ENCODE results near the gene ALDH8A1. TPM values are rescaled to one million over a fixed set of nuclear protein-coding genes. Genes with fewer than 3 reads are reported as not detected.

ALDH8A1 gene
- total and polyA plus RNA-seq, 10 of the 15 experiments (the other 5 are each of a cell fraction or from before 2014, with no cell fraction given), result 0.13 to 1.8 (median 0.62) TPM; not detected in 3

GRCh38 chr6:134962421-134962820 lies 12.5 kb upstream of the ALDH8A1 start (continued):
- TF ChIP-seq CHD1 (IDR thresholded peaks at IDR 0.05; ENCODE audit: low read depth, low read length), result no peak
- no peak for TF ChIP-seq ATF2 (IDR thresholded peaks at IDR 0.05; ENCODE audit: low read length)
- TF ChIP-seq ZNF217 (IDR thresholded peaks at IDR 0.05), result no peak

- Histone ChIP-seq H3K79me2 (ENCODE audit: control insufficient read depth, insufficient read depth, low read length) (no peaks in the 10 kb centered on the region), H3K4me1 (ENCODE audit: control insufficient read depth, insufficient read depth, low read length) (no peaks in the 10 kb centered on the region), H3K9me3 (replicated peaks; ENCODE audit: control insufficient read depth, insufficient read depth, low read length) (no peaks in the 10 kb centered on the region), H3K27ac (ENCODE audit: control insufficient read depth, insufficient read depth) (no peak overlapping the region), H3K36me3 (ENCODE audit: control insufficient read depth in 2 of 2, insufficient read depth in 2 of 2, low read length in 1 of 2) (peaks cover 0 to 7% of the 10 kb centered on the region in 2 experiments; a peak in 1 of 4 replicates), H4K20me1 (ENCODE audit: control insufficient read depth, insufficient read depth) (no peaks in the 10 kb centered on the region), H3K9ac (ENCODE audit: control insufficient read depth, insufficient read depth, low read length) (no peak overlapping the region), H2AFZ (ENCODE audit: control insufficient read depth, low read depth, low read length) (no peak overlapping the region), H3K27me3 (replicated peaks in 1 of 2; ENCODE audit: control insufficient read depth in 2 of 2, insufficient read depth in 2 of 2, low read length in 1 of 2) (no peaks in the 10 kb centered on the region), H3K4me3 (no peak overlapping the region), H3K4me2 (ENCODE audit: control insufficient read depth, insufficient read depth) (no peak overlapping the region)
- in situ Hi-C loops (cut with MboI) (no loop called here), intact Hi-C loops (cut with micrococcal nuclease; ENCODE audit: unreplicated experiment) (no loop called here)
- BruUV-seq (replicated peaks), result no TSS peak
- 88% methylated on average over 3 of the region's 3 CpGs for WGBS (ENCODE audit: insufficient coverage, insufficient replicate concordance, low lambda C conversion rate, missing lambda C conversion rate)
- FAIRE-seq, result no peak
- SMC1A ChIA-PET (ENCODE audit: uncharacterized antibody, unreplicated experiment), result interaction anchor here (1.5 kb wide), 1 partner anchor 21 kb away, joined by 4 read pairs; no protein-coding TSS in a partner anchor
- RAD21 ChIA-PET (ENCODE audit: unreplicated experiment), result no interaction called here
- no peak for DNase-seq (ENCODE audit: low read depth, low spot score)
- POLR2A ChIA-PET, result no interaction called here
- CTCF ChIA-PET, result interaction anchor here (1.0 kb wide), 1 partner anchor 320 kb away, joined by 3 read pairs; no protein-coding TSS in a partner anchor
- ATAC-seq, result no peak
- TF ChIP-seq NBN (IDR thresholded peaks at IDR 0.05) (no peak), ZNF207 (IDR thresholded peaks at IDR 0.05; ENCODE audit: borderline replicate concordance) (no peak), BACH1 (IDR thresholded peaks at IDR 0.05; ENCODE audit: borderline replicate concordance) (no peak), NR2F1 (conservative IDR thresholded peaks at IDR 0.05) (no peak), E2F4 (IDR thresholded peaks at IDR 0.05; ENCODE audit: low read depth, low read length) (no peak), HCFC1 (IDR thresholded peaks at IDR 0.05; ENCODE audit: low read length) (no peak), NFIC (IDR thresholded peaks at IDR 0.05; ENCODE audit: low read depth, low read length) (no peak), MYB (IDR thresholded peaks at IDR 0.05; ENCODE audit: borderline replicate concordance, low read depth, low read length) (no peak), TAF1 (IDR thresholded peaks at IDR 0.05; ENCODE audit: borderline replicate concordance, low read depth, low read length) (no peak), MTA3 (IDR thresholded peaks at IDR 0.05; ENCODE audit: borderline replicate concordance, low read length) (no peak), CHD1 (IDR thresholded peaks at IDR 0.05; ENCODE audit: low read depth, low read length) (no peak), RAD51 (IDR thresholded peaks at IDR 0.05) (no peak), SMAD5 (IDR thresholded peaks at IDR 0.05; ENCODE audit: low read depth) (no peak), CREB1 (IDR thresholded peaks at IDR 0.05; ENCODE audit: low read depth) (no peak), CBX3 (IDR thresholded peaks at IDR 0.05; ENCODE audit: borderline replicate concordance, low read depth) (no peak), IRF3 (IDR thresholded peaks at IDR 0.05) (no peak), E4F1 (IDR thresholded peaks at IDR 0.05; ENCODE audit: borderline replicate concordance, partially characterized antibody) (no peak), ZZZ3 (IDR thresholded peaks at IDR 0.05; ENCODE audit: control insufficient read depth, insufficient read length, low read depth) (no peak)
Observed at GRCh38 chr6:134961366-134961765, 11.5 kb upstream of the ALDH8A1 start.
